ENCODE measurements around the gene SMCO2.

SMCO2 gene

DNA sequence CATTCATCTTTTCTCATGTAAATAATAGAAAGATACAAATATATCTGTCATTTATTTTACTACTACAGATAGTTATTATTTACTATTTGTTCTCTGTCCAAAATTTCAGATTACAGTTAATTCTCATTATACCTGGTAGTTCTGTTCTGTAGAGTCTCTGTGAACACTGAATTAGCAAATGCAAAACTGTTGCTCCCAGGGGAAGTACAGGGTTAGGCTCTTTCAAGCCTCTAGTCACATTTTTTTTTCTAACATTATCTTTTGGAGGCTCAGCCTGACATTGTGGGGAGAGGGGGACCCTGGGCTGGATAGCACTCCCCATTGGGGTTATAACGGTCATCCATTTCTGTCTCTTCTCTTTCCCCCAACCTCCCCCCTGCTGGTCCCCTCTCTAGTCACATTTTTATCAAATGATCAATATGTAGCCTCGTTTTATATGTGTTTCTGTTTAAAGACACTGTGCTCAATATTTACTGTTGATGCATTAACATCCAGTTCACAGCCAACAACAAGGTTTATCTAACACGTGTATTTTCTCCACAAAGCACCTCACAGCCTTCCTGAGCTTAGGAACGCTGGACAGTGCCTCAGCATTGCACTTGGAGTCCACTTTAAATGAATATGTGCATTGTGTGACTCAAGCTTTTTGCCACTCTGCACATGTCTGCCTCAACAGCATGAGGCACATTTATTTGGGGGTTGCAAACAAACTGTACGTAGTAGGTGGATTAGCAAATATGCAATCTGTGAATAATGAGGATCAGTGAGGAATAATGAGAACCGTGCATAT is 4.7 kb downstream of the SMCO2 start:
- no peak for DNase-seq (ENCODE audit: low read depth in 3 of 3, low spot score in 1 of 3)

DNA sequence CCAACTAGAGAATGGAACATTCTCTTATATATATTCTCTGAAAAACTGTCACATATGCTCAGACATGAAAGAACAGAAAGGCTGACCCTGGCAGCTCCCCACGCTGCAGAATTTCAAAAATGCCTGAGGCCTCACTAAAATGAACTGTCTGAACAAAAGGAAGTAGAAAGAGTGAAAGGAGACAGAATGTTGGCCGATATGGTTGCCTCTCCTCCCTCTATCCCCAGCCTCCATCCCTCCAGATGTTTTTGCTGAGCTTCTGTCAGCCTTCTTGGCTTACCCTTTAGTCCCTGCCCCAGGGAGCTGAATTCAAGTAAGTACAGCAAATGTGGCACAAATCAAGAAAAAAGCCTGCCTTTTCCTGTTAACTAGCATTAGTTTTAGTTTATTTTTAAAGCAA is 6.9 kb downstream of the SMCO2 start:
- no peak for DNase-seq (ENCODE audit: low read depth in 3 of 3, low spot score in 1 of 3)

DNA sequence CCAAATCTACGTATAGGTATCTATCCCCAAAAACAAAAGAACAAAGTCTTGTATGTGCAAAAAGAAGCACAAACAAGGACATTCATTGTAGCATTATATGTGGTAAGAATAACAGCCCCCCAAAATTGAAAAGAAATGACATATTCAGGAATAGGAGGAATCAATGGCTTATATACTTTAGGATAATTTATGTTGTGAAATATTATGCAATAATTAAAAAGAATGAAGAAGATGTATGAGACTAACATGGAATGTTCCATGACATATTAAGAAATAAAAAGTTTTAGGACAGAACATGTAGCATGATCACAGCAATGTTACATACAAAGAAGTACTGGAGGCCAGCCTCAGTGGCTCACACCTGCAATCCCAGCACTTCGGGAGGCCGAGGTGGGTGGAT is 9.1 kb downstream of the SMCO2 start:
- DNase-seq (ENCODE audit: low read depth in 3 of 3, low spot score in 1 of 3), result no peak

DNA sequence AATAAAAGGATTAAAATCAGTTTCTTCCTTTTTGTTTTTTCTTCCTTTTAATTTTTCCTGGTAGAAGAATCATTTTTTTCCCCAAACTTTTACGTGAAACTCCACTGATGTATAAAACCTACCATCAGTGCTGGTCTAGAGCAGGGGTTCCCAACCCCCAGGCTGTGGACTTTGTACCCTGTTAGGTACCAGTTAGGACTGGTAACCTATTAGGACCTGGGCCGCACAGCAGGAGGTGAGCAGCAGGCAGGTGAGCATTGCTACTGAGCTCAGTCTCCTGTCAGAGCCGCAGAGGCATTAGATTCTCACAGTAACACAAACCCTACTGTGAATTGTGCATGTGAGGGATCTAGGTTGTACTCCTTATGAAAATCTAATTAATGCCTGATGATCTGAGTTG is 10.1 kb downstream of the SMCO2 start:
- no peak for DNase-seq (ENCODE audit: low read depth in 3 of 3, low spot score in 1 of 3)

DNA sequence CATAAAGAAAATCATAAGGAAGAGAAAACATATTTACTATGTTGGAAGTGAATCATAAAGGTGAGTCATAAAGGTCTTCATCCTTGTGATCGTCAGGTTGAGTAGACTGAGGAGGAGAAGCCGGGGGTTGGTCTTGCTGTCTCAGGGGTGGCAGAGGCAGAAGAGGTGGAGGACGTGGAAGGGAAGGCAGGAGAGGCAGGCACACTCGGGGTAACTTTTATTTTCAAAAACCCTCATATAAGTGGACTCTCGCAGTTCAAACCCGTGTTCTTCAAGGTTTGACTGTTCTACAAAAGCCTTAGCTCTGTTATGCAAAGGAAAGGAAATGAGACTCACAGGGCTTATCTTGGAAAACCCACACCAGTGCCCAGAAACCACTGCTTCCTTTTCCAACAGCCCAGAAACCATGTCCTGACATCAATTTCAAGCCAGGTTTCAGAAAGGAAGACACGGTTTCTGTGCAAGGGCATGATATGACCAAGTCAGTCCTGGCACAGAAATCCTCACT is 14.0 kb downstream of the SMCO2 start:
- DNase-seq (ENCODE audit: low read depth in 3 of 3, low spot score in 1 of 3), result no peak

DNA sequence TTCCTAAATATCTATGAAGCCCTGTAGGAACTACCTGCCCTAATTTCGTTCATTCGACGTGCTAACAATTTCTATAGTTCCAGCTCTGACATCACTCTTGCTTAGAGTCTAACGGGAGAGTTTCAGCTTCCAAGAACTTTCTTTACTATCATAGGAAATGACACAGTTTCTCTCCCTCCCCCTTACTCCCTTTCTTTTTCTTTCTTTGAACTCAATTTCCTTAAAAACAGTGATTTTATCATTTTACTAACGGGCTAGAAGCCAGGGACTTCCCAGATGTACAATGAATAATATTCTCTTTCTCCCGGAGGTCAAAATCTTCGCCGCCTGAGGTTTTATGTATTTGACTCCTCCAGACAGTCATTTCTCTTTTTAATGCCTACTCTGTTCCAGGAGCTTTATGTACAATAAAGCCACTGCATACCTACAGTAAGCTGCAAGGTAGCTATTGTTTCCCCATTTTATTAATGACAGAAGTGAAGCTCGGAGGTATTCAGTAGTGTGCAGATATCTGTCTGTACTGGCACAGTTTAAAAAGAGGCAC is 15.7 kb downstream of the SMCO2 start:
- DNase-seq (ENCODE audit: low read depth in 3 of 3, low spot score in 1 of 3), result no peak

DNA sequence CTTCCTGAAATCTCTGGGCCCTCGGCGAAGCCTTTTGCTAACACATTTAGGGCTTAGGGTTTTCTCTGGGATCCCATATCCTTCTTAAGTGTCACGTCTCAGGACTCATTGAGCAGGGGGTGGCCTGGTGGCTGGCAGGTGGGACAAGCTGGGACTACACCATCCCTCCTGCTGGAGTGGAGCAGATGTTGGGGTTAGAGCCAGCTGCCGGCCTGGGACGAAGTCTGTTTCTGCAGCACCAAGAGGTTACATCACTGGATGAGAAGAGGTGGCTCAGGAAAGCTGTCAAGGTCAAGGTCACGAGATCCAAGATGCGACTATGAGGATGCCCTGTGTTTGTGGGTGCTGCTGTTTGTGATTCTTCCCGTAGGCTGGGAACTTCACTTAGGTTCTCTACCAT is 16.3 kb downstream of the SMCO2 start:
- DNase-seq (ENCODE audit: low read depth in 3 of 3, low spot score in 1 of 3), result no peak

DNA sequence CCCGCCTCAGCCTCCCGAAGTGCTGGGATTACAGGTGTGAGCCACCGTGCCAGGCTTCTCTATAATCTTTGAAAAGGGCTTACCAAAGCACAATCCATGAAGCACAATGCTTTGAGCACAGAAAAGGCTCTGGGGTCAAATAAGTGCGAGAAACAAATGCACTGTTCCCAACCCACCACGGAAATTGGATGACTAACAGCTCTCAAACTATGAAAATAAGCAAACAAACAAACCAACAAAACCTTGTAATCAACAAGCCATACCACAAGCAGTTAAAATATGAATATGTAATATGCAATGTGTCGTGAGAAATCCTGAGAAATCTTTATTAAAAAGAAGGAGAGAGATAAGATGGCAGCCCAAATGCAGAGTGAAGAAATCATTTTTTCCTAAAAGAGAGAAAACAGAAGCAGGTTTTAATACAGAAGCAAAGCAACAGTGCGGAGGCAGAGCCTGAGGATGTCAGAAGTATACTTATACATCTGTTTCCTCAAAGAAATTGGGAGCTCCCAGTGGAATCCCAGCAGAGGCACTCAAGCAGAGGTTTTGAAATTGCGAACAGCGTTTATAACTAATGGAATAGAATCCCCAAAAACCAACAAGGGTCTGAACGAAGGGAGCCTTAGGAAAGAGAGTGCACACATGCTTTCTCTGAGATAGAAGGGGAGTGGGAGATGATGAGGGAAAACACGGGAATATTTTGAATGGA is 17.1 kb downstream of the SMCO2 start:
- DNase-seq (ENCODE audit: low read depth in 3 of 3, low spot score in 1 of 3), result no peak

DNA sequence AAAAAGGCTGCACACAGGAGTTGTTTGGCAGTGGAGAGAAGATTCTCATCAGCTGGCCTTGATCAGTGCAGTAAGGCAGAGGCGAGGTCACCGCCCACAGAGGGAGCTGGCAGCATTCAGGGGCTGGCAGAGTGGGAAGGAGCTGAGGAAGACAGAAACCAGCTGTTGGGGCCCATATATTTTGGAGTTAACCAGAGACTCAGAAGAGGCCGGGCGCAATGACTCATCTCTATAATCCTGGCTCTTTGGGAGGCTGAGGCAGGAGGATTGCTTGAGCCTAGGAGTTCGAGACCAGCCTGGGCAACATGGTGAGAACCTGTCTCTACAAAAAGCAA is 17.7 kb downstream of the SMCO2 start:
- DNase-seq (ENCODE audit: low read depth in 3 of 3, low spot score in 1 of 3), result no peak

DNA sequence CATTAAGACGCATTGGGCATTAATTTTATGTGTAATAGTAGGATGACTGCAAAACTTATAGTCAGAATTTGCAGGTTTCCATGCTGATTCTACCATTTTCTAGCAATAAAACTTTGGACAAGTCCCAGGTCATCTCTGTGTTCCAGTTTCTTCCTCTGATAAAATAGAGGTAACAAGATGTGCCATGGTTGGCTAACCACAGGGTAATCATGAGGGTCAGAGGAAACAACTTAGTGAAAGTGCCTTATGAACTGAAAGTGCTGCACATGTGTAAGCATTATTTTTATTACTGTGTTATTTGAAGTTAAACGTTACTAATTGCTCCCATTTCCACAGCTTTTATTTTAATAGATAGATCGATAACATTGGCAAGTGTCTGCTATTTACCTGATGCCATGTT is 21.1 kb downstream of the SMCO2 start:
- DNase-seq (ENCODE audit: low read depth in 3 of 3, low spot score in 1 of 3), result no peak

DNA sequence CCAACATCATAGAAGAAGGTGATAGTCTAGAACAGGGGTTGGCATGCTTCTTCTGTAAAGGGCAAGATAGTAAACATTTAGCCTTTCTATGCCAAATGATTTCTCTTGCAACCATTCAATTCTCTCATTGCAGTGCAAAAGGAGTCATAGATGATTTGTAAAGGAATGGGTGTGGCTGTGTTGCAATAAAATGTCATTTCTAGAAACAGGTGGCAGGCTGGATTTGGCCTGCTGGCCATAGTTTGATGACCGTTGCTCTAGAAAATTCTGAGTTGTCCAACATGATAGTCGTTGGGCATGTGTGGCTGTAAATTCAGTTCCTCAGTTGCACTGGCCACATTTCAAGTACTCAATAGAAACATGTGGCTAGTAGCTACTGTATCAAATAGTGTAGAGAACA is 21.7 kb downstream of the SMCO2 start:
- no peak for DNase-seq (ENCODE audit: low read depth in 3 of 3, low spot score in 1 of 3)

DNA sequence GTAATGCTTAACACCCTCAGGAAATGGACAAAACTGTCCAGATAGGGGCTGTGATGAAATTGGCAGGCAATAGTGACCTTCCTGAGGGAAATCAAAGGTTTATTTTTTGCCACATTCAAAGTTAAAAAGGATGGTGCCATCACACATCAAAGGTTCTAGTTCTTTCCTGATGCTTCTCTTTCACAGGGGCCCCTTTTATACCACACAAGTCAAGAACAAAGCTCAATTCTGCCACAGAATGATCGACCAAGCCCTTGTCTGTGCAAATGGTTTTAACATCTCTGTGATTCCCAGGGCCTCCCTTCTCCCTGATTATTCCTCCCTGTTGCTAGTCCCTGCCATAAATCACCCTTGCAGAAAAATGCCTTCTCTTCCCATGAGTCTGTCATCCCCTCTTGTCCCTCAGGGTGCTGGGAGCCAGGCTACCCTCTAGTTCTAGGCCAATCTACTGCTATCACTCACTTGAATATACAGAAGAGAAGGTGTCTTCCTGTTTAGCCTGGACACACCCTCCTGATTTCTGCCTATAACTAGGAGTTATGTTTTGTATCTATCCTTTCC is 22.7 kb downstream of the SMCO2 start:
- DNase-seq (ENCODE audit: low read depth in 3 of 3, low spot score in 1 of 3), result no peak

DNA sequence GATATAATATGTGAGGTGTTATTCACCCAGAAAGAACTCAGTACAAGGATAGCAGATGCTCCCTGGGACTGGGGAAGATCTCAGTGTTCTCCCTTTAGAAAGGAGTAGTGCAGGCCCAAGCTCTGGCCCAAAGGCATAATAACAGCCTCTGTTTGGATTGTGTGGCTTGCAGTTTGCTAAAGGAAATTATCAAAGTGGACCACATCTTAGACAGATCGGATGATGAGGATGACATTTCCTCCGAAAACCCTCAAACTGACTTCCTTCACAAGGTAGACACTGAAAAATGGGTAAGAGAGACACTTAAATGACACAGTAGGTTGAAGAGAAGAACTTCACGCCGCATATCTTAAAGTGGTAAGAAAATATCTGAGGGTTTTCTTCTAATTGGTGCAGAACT is 26.1 kb downstream of the SMCO2 start:
- DNase-seq (ENCODE audit: low read depth in 3 of 3, low spot score in 1 of 3), result no peak

DNA sequence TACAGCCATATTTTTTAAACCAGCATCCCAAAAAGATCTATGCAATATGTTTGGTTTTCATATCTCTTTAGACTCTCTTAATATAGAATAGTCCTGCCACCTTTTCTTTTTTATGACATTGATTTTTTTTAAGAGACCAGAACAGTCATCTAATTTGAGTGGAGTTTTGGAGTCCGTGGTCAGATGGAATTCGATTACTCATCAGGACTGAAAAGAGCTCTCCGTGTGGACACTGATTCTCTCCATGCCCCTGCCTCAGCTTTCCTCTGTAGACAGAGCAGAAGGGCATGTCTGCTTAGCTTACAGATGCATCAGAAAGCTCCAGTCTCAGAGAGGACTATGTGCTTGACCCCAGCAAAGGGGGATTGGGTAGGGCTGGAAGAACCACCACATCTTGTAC is 27.8 kb downstream of the SMCO2 start:
- DNase-seq (ENCODE audit: low read depth in 3 of 3, low spot score in 1 of 3), result no peak

DNA sequence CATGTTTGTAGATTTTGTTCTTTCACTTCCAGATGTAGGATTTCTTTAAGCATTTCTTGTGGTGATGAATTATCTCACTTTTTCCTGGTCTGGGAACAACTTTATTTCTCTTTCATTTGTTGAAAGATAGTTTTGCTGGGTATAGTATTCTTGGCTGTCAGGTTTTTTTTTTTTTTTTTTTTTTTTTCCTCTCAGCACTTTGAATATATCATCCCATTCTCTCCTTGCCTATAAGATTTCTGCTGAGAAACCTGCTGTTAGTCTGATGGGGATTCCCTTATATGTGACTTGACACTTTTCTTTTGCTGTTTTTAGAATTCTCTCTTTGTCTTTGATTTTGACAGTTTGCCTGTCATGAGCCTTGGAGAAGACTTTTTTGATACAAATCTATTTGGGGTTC is 30.5 kb downstream of the SMCO2 start:
- DNase-seq (ENCODE audit: low read depth in 3 of 3, low spot score in 1 of 3), result no peak

DNA sequence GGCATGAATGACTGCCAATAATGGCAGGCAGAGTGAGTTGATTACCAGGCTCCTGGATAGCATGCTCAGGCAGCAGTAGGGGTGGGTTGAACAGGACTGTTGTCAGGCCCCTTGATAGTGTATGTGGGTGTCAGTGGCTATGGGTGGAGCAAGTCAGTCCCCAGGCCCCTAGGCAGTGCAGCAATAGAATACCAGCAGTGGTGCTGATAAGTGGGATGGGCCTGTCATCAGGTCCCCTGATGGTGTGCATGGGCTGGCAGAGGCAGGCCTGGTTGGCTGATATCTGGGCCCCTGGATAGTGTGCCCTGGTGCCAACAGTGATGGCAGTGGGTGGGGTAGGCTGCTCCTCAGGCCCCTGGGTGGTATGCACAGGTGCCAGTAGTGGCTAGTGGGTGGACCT is 32.4 kb downstream of the SMCO2 start:
- DNase-seq (ENCODE audit: low read depth in 3 of 3, low spot score in 1 of 3), result no peak

DNA sequence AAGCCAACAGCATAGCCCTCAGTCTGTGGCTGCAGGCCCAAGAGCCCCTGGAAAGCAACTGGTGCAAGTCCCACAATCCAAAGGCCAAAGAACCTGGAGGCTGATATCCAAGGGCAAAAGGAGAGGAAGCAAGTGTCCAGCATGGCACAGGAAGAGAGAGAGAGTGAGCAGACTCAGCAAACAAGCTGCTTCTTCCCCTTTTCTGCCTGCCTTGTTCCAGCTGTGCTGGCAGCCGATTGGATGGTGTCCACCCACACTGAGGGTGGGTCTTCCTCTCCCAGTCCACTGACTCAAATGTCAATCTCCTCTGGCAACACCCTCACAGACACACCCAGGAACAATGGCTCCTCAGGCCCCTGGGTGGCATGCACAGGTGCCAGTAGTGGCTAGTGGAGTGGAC is 33.5 kb downstream of the SMCO2 start:
- no peak for DNase-seq (ENCODE audit: low read depth in 3 of 3, low spot score in 1 of 3)

DNA sequence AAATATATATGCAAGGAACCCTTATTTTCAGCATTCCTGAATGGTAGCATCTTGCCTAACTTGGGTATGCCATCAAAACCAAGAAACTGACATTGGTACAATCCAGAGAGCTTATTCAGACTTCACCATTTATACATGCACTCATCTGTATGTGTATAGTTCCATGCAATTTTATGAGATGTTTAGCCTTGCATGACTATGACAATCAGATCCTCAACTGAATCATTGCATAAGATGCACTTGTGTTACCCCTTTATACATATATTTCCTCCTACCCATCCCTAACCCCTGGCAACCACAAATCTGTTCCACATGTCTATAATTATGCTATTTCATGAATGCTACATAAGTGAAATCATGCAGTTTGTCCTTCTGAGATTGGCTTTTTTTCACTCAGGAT is 40.4 kb downstream of the SMCO2 start:
- no peak for DNase-seq (ENCODE audit: low read depth in 3 of 3, low spot score in 1 of 3)

DNA sequence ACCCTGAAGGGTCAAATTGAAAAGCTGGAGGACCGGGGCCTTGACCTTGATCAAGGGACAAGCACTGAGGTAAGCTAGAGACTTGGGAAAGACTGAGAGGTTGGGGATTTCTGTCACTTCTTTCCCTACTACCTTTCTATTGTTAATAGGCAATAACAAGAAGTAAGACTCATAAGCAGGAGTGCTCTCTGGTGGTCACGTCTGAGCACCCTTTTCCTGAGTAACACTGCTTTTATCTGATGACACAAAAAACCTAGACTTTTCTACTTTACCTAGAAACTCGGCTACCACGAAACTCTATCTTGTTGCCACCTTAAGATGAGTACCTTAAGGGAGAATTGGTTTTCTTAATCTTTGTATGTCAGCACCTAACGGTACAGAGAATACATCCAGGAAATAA is 41.9 kb downstream of the SMCO2 start:
- no peak for DNase-seq (ENCODE audit: low read depth in 3 of 3, low spot score in 1 of 3)

DNA sequence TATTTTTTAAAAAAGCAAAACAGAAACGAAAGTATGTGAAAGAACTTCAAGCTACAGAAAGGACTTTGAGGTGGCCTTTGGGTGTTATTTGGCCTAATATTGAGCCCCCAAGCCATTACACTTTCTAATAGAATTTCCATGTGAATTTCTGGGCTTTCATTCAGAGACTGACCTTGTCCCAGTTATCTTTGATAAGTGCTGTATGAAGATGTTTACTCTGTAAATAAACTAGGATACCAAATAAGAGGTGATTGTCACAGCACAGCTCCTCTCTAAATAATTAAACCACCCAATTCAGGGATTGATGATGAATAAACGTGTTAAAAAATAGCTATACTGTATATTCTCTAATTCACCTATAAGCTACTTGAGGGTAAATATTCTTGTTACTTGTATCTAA is 44.7 kb downstream of the SMCO2 start:
- DNase-seq (ENCODE audit: low read depth in 3 of 3, low spot score in 1 of 3), result no peak

DNA sequence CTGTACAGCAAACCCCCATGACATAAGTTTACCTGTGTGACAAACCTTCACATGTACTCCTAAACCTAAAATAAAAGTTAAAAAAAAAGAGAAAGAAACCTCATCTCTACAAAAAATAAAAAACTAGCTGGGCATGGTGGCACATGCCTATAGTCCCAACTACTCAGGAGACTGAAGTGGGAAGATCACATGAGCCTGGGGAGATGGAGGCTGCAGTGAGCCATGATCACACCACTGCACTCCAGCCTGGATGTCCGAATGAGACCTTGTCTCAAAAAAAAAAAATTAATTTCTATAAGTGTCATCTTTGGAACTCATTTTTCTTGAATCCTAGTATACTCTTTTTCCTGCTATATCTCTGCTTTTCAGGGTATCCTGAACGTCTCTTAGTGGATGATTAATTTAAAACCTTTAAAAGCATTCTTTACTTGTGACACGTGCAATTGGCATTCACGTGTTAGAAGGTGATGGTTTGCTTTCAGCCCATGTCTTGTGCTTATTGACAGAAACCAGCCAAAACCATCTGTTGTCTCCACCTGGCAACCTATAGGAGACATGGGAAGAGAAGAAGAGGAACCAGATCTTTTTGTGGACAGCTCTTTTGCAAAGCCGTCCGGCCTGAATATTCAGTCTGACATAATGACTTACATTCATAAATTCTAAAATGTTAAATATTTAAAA is 46.9 kb downstream of the SMCO2 start:
- no peak for DNase-seq (ENCODE audit: low read depth in 3 of 3, low spot score in 1 of 3)

DNA sequence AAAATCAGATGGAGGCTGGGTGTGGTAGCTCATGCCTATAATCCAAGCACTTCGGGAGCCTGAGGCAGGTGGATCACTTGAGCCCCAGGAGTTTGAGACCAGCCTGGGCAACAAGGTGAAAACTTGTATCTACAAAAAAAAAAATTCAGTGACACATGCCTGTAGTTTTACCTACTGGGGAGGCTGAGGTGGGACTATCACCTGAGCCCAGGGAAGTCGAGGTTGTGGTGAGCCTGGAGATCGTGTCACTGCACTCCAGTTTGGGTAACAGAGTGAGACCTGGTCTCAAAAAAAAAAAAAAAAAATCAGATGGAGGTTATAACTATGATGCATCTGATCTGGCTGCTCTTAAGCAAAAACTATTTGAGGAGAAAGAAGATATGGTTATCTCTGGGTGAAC is 50.9 kb downstream of the SMCO2 start:
- no peak for DNase-seq (ENCODE audit: low read depth in 3 of 3, low spot score in 1 of 3)

Data from stimulated activated CD4-positive, alpha-beta T cell treated with anti-CD3 and anti-CD28 coated beads, TNF-alpha, amount 100 ng/mL, for 1 hour (primary cell).